ENCODE results near the gene PPP4C.

DNA sequence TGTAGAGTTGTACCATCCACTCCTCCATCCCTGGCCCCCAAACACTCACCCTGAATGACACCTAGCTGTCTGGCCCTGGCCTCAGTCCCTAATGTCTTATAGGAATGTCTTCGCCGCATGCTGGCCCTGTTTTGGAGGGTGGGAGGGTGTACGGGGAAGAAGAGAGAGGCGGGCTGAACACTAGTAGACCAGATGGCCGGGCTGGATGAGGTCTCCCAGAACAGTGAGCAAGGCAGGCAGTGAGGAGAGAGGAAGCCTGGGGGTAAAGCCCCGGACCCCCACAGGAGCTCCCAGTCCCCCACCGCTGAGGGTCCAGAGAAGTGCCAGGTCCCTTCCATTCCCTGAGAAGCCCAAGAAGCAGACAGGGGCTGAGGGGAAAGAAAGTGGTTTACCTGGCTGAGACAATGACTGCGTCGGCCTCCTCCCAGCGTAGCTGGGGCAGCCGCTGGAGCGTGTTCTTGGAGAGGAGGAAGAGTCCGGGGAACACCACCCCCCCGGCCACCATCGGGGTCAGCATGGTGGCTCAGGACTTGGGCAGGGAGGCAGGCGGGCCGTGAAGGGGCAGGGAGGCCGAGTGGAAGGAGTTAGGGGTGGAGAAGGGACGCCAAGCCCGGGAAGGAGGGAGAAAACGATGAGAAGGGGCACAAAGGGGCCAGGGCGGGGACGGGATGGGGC is 45.6 kb upstream of the PPP4C start:
- no peak for TF ChIP-seq EZH2 (IDR thresholded peaks at IDR 0.05; ENCODE audit: low read length, unreplicated experiment)
- TF ChIP-seq, protein P1, sequence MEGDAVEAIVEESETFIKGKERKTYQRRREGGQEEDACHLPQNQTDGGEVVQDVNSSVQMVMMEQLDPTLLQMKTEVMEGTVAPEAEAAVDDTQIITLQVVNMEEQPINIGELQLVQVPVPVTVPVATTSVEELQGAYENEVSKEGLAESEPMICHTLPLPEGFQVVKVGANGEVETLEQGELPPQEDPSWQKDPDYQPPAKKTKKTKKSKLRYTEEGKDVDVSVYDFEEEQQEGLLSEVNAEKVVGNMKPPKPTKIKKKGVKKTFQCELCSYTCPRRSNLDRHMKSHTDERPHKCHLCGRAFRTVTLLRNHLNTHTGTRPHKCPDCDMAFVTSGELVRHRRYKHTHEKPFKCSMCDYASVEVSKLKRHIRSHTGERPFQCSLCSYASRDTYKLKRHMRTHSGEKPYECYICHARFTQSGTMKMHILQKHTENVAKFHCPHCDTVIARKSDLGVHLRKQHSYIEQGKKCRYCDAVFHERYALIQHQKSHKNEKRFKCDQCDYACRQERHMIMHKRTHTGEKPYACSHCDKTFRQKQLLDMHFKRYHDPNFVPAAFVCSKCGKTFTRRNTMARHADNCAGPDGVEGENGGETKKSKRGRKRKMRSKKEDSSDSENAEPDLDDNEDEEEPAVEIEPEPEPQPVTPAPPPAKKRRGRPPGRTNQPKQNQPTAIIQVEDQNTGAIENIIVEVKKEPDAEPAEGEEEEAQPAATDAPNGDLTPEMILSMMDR (conservative IDR thresholded peaks at IDR 0.05; ENCODE audit: low read depth, low read length), result no peak
